GM12875 (cell line): ENCODE data around the gene FNDC10.

Experiments used
- H3K4me3 ChIP-seq: one replicate; pipeline ENCODE4 v1.5.1; 2011; ENCODE audit warnings: low read depth, low read length, control low read depth
- CTCF ChIP-seq: IDR thresholded peaks from 2 replicates; pipeline ENCODE4 v1.5.1; 2011; ENCODE audit warnings: low read depth, mild to moderate bottlenecking, control low read depth, inconsistent platforms, low read length, moderate library complexity, borderline replicate concordance; ENCODE audit not compliant: insufficient read depth

The FNDC10 gene

GRCh38 chr1:1622788-1623094, 22.8 kb upstream of the FNDC10 start:
- no peak for TF ChIP-seq CTCF
- no peak overlapping the region for H3K4me3 ChIP-seq

- no peak overlapping the region for H3K4me3 ChIP-seq
- no peak for TF ChIP-seq CTCF
Observed at GRCh38 chr1:1622010-1622787, 22.3 kb upstream of the FNDC10 start.

GRCh38 chr1:1621173-1622009, 21.5 kb upstream of the FNDC10 start:
- TF ChIP-seq CTCF, result no peak

GRCh38 chr1:1620433-1621139, 20.7 kb upstream of the FNDC10 start:
- H3K4me3 ChIP-seq, result no peak overlapping the region
- TF ChIP-seq CTCF, result no peak

More at GRCh38 chr1:1621173-1622009, 21.5 kb upstream of the FNDC10 start:
- no peak overlapping the region for H3K4me3 ChIP-seq

- peak; percentile 54 for TF ChIP-seq CTCF
- H3K4me3 ChIP-seq, result no peak overlapping the region
Observed at GRCh38 chr1:1619917-1620361, 20.0 kb upstream of the FNDC10 start.

GRCh38 chr1:1618396-1619068, 18.6 kb upstream of the FNDC10 start:
- no peak overlapping the region for H3K4me3 ChIP-seq
- no peak for TF ChIP-seq CTCF
